Effector CD4-positive, alpha-beta T cell (primary cell): ENCODE measurements around the gene MYB.

Experiments
- DNase-seq: peaks from one replicate; pipeline ENCODE4 v3.0.0-alpha.2; 2020

MYB gene

DNA sequence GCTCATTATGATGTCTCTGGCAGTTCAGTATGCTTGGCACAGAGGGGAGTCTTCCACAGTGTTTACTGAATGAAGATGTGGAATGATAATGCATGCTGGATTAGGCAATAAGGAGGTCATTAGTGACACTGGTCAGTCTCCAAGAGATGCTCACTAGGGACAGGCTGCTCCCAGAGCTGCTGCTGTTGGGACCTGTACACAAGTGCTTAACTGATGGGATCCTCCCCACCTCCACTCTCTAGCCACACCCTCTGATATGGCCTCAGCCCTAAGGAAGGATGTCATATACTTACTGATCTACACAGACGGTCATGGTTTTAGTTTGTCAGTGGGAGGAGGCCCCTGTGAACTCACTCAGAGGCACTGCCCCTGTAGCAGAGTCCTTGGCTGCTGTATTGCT is 73.4 kb downstream of the MYB start:
- no peak for DNase-seq

DNA sequence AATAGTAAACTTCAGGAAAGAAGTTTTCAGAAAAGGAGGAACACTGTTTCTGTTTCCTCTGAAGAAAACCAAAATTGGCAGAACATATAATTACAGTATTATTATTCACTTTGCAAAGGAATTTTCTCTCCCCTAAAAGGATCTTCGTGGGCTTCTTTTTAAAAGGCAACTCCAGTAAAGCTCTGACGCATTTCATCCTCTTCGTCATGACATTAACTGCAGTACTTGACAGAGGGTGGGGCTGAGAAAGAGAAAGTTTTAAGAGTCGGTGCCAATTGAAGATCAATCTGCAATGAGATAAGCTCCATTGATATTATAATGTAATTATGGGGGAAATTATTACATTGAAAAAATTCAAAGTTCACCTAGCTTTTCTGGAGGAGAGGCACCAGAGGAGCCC is 75.8 kb downstream of the MYB start:
- DNase-seq = no peak

DNA sequence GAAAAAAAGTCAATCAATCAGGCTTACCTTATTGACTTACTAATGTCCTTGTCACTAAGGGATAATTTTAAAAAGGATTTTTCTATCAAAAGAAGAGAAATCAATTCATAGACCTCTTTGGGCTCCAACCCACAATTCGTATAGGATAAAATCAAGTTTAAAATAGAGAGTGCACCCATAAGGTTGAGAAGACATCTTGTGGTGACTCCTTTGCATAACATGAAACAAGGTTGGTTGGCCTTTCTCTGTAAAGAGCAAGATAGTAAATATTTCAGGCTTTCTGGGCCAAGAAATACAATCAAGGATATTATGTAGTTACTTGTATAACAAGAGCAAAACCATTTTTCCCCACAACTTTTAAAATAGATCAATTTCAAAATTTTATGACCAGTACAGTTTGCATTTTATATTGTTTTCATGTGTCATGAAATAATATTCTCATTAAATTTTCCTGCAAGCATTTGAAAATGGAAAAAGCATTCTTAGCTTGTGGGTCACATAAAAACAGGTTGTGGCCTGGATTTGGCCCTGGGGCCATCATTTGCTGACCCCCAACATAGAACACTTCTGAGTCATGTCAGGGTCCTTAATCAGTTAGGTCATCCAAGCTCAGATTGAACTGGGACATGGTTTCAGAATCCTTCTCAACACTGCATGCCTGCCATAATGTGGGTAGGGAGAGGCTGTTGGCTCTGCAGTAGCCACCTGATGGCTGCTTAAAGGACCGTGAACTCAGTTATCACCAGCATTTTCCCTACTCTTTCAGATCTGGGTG is 76.7 kb downstream of the MYB start:
- no peak for DNase-seq

DNA sequence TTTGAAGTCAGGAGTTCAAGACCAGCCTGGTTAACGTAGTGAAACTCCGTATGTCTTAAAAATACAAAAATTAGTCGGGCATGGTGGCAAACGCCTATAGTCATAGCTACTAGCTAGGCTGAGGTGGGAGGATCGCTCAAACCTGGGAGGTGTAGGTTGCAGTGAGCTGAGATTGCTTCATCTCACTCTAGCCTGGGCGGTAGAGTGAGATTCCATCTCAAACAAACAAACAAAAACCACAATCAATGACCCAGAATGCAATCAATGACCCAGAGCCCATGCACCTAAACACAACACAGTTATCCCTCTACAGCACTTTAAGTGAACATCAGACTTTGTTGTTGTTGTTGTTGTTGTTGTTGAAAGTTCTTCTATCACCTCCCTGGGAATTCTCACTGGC is 77.9 kb downstream of the MYB start:
- DNase-seq = no peak

DNA sequence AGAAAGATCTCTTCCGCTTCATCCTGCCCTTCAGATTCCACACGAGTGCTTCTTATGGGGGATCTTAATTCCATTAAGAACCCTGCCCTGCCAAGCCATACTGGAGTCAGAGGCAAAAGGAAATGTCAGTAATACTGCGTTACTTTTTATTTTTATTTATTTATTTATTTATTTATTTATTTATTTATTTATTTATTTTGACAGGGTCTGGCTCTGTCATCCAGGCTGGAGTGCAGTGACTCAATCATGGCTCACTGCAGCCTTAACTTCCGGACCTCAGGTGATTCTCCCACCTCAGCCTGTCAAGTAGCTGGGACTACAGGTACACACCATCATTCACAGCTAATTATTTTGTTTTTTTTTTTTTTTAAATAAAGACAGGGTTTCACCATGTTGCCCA is 79.5 kb downstream of the MYB start:
- no peak for DNase-seq

DNA sequence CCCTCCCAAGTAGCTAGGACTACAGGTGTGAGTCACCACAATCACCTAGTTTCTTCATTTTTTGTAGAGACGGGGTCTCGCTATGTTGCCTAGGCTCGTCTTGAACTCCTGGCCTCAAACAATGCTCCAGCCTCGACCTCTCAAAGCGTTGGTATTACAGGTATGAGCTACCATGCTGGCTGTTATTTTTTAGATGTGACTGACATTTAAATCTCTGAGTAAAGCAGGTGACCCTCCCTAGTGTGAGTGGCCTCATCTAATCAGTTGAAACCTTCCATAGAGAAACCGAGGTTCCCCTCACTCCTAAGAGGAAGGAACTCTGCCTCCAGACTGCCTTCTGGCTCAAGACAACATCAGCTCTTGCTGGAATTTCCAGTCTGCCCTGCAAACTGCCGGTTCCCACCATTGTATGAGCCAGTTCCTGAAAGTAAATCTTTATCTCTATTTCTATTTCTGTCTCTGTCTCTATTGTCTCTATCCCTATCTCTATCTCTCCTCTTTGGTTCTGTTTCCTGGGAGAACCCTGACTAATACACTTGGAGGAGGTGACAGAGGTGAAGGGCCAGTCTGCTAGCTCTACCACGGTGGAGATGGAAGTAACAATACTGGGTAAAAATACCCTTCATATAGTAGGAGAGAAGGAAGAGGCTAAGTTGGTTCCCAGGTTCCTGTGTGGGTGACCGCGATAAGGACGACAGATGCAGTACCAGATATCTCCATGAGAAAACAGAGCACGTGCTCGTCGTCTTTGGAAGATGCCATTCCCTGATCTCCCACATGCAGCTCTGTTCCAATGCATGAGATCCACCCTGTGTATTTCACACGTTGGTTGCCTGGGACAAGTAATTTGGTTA is 81.0 kb downstream of the MYB start:
- no peak for DNase-seq

DNA sequence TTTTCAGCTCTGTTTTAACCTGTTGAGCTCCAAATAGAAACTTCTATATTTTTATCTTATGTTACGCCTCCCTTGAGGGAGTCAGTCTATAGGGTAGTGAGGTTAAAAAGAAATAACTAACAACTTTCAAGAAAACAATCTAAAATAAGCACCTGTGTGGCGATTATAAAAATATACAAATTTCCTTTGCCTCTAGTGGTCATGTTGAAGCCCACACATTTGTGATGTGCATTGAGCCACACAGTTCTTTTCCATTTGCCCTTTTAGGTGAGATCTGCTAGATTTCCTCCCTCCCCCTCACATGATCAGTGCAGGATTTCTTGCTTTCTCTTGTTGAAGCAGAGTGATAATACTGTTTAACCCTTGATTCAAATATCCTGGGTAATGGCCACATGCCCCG is 84.2 kb downstream of the MYB start:
- DNase-seq = no peak

DNA sequence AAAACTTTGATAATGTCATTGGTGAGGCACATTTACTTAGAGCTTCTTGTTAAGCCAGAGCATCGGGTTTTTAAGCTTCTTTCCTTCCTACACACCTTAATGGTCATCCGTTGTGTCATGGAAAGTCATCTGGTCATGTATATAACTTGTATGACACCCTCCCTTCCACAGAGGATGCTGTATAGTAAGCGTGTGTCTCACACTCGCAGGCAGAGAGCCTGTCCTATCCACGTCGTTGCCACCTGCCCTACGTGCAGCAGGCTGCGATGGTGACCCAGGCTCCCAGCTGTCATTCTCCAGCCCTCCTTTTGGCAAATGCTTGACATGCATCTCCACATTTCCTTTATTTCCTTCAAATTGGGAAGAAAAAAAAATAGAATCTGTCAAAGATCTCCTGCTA is 85.6 kb downstream of the MYB start:
- DNase-seq = no peak

DNA sequence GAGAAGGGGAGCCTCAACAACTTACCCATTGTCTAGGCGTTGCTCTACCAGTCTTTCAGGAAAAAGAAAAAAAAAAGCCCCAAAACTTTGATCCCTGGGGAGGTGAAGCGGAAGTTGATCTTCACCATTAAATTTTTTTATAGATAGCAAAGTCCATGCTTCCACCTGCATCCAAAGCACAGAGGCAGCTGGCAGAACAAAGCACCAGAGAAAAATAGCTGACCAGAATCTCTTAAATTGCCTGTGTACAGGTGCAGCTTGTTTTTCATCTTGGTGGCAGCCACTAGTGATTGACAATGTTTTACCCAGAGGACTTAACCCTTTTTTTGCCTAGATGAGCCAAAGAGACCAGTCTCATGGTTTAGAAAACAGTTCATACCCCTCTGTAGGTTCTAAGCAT is 86.0 kb downstream of the MYB start:
- no peak for DNase-seq

DNA sequence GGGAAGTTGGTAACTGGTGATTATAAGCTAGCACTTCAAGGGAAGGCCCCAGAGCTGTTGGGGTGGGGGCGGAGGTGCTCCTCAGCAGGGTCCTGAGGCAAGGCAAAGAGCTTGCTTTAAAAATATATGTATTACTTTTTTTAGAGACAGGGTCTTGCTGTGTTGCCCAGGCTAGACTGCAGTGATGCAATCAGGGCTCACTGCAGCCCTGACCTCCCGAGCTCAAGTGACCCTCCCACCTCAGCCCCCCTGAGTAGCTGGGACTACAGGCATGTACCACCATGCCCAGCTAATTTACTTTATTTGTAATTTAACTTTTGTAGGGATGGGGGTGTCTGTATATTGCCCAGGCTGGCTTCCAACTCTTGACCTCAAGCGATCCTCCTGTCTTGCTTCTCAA is 87.2 kb downstream of the MYB start:
- no peak for DNase-seq

DNA sequence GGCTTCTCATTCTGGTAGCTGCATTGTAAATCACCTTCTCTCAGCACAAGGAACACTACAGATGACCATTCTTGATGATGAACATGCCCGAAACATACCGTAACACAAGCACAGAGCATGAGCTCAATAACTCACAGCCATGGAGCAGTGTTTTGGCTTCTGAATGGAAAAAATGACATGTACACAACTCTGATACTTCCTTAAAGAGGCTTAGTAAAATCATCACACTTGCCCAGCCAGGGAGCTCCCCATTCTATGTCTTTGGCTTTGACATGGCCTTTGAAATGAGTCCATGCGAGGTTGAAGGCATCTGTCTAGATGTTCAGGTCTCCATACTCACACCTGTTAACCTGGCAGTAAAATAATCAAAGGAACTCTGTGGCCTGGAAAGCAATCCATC is 87.6 kb downstream of the MYB start:
- DNase-seq = no peak
